Neural progenitor cell (in vitro differentiated cells): ENCODE measurements around the gene SH3GL1. TPM values are rescaled to one million over a fixed set of nuclear protein-coding genes. Genes with fewer than 3 reads are reported as not detected.
A peak's percentile ranks its signal among the peaks of the same experiment; 100 is the strongest.

Experiments used
- DNase-seq: peaks from one replicate; pipeline ENCODE4 v3.0.0-alpha.2; 2016; ENCODE audit warnings: low spot score
- H2AFZ ChIP-seq: fragments of 200-600 bp; sonication (generic); replicated peaks from 2 replicates; pipeline ENCODE4 v1.6.1; 2016; ENCODE audit warnings: antibody characterized with exemption
- H3F3A ChIP-seq: fragments of 200-600 bp; sonication (generic); 2 replicates; pipeline ENCODE4 v1.6.1; 2016; ENCODE audit warnings: antibody characterized with exemption, low read depth
- H3K27ac ChIP-seq: fragments of 200-600 bp; sonication (generic); 2 replicates; pipeline ENCODE4 v1.5.1; 2016; ENCODE audit warnings: mild to moderate bottlenecking
- H3K27me3 ChIP-seq: fragments of 200-600 bp; sonication (generic); 2 replicates; pipeline ENCODE4 v1.6.1; 2016; ENCODE audit warnings: mild to moderate bottlenecking, moderate library complexity
- H3K36me3 ChIP-seq: fragments of 200-600 bp; sonication (generic); 2 replicates; pipeline ENCODE4 v1.5.1; 2016
- H3K4me1 ChIP-seq: fragments of 200-600 bp; sonication (generic); 2 replicates; pipeline ENCODE4 v1.6.1; 2016; ENCODE audit warnings: mixed run types
- H3K4me2 ChIP-seq: fragments of 200-600 bp; sonication (generic); 2 replicates; pipeline ENCODE4 v1.6.1; 2016
- H3K4me3 ChIP-seq: fragments of 200-600 bp; sonication (generic); 2 replicates; pipeline ENCODE4 v1.5.1; 2016
- H3K79me2 ChIP-seq: fragments of 200-600 bp; sonication (generic); 2 replicates; pipeline ENCODE4 v1.6.1; 2016; ENCODE audit warnings: low read depth
- H3K9ac ChIP-seq: fragments of 200-600 bp; sonication (generic); 2 replicates; pipeline ENCODE4 v1.6.1; 2016
- H3K9me3 ChIP-seq: fragments of 200-600 bp; sonication (generic); 2 replicates; pipeline ENCODE4 v1.5.1; 2016; ENCODE audit warnings: low read depth
- H4K20me1 ChIP-seq: fragments of 200-600 bp; sonication (generic); 2 replicates; pipeline ENCODE4 v1.6.1; 2016; ENCODE audit warnings: low read depth
- H3K27ac Mint-ChIP-seq: 3 replicates; pipeline ENCODE4 v1.8.0; 2021; ENCODE audit warnings: mixed read lengths
- H3K27me3 Mint-ChIP-seq: 2 replicates; pipeline ENCODE4 v1.8.0; 2022; ENCODE audit warnings: low read depth, mild to moderate bottlenecking, inconsistent platforms, moderate library complexity, mixed read lengths; ENCODE audit not compliant: insufficient read depth
- H3K36me3 Mint-ChIP-seq: 3 replicates; pipeline ENCODE4 v1.8.0; 2021; ENCODE audit warnings: mixed read lengths
- H3K4me1 Mint-ChIP-seq: 3 replicates; pipeline ENCODE4 v1.8.0; 2021; ENCODE audit warnings: mixed read lengths
- H3K4me3 Mint-ChIP-seq: 3 replicates; pipeline ENCODE4 v1.8.0; 2021; ENCODE audit warnings: mild to moderate bottlenecking, moderate library complexity, mixed read lengths
- H3K9me3 Mint-ChIP-seq: 3 replicates; pipeline ENCODE4 v1.8.0; 2020; ENCODE audit warnings: mixed read lengths
- CTCF ChIP-seq: fragments of 200-600 bp; sonication (generic); IDR thresholded peaks from 2 replicates; pipeline ENCODE4 v1.5.1; 2017; ENCODE audit warnings: antibody characterized with exemption, mild to moderate bottlenecking
- EZH2 ChIP-seq: fragments of 200-600 bp; sonication (generic); IDR thresholded peaks from 2 replicates; pipeline ENCODE4 v1.6.1; 2017; ENCODE audit warnings: antibody characterized with exemption, mild to moderate bottlenecking, moderate library complexity
- EZH2phosphoT487 ChIP-seq: fragments of 200-600 bp; sonication (generic); IDR thresholded peaks from 2 replicates; pipeline ENCODE4 v1.6.1; 2017; ENCODE audit warnings: antibody characterized with exemption
- total RNA-seq: library from RNA; depleted of rRNA; stranded (reverse); fragments of >200 nt; gene quantifications from 2 replicates; pipeline ENCODE4 v1.2.3, GENCODE V29; 2015; ENCODE audit warnings: low replicate concordance

SH3GL1 gene
- total RNA-seq, 1 donor from 2014 or later = 25.3 TPM

GRCh38 chr19:4375164-4376027 lies 25.0 kb downstream of the SH3GL1 start:
- peak; percentile 74 for DNase-seq
- H3K4me3 ChIP-seq = no peak overlapping the region
- peaks cover 23% of the 10 kb centered on the region for H3K4me1 ChIP-seq
- H2AFZ ChIP-seq = no peak overlapping the region
- H3K9me3 Mint-ChIP-seq = no peaks in the 10 kb centered on the region
- H3K36me3 ChIP-seq = no peaks in the 10 kb centered on the region
- TF ChIP-seq EZH2phosphoT487 (no peak), CTCF (peak; percentile 57)
- no peak overlapping the region for H3K27ac ChIP-seq
- no peak overlapping the region for H3K9ac ChIP-seq
- no peaks in the 10 kb centered on the region for H3K9me3 ChIP-seq
- H3K4me3 Mint-ChIP-seq = peak overlapping the region; percentile 43
- peaks cover 94% of the 10 kb centered on the region for H4K20me1 ChIP-seq
- peaks cover 17% of the 10 kb centered on the region for H3F3A ChIP-seq
- no peak overlapping the region for H3K4me2 ChIP-seq
- peaks cover 50% of the 10 kb centered on the region for H3K79me2 ChIP-seq
- peak overlapping the region; percentile 94 for H3K27ac Mint-ChIP-seq
- no peaks in the 10 kb centered on the region for H3K27me3 ChIP-seq
- peaks cover 5% of the 10 kb centered on the region for H3K27me3 Mint-ChIP-seq
- peaks cover 2% of the 10 kb centered on the region for H3K36me3 Mint-ChIP-seq
- H3K4me1 Mint-ChIP-seq = peaks cover 45% of the 10 kb centered on the region

- H3K4me1 Mint-ChIP-seq = peaks cover 38% of the 10 kb centered on the region
Observed at GRCh38 chr19:4374498-4375163, 25.7 kb downstream of the SH3GL1 start.

More at GRCh38 chr19:4374498-4375163, 25.7 kb downstream of the SH3GL1 start:
- Histone ChIP-seq H2AFZ (no peak overlapping the region), H3K4me2 (no peak overlapping the region), H3F3A (peaks cover 19% of the 10 kb centered on the region), H3K4me1 (peaks cover 29% of the 10 kb centered on the region), H3K79me2 (peaks cover 51% of the 10 kb centered on the region), H3K9me3 (no peaks in the 10 kb centered on the region), H3K9ac (no peak overlapping the region), H3K27ac (no peak overlapping the region), H3K36me3 (no peaks in the 10 kb centered on the region), H3K4me3 (no peak overlapping the region), H4K20me1 (peaks cover 95% of the 10 kb centered on the region), H3K27me3 (no peaks in the 10 kb centered on the region)
- no peak overlapping the region for H3K27ac Mint-ChIP-seq
- DNase-seq = no peak
- H3K4me3 Mint-ChIP-seq = no peak overlapping the region
- H3K27me3 Mint-ChIP-seq = peaks cover 3% of the 10 kb centered on the region
- no peaks in the 10 kb centered on the region for H3K9me3 Mint-ChIP-seq
- TF ChIP-seq CTCF (no peak), EZH2 (no peak), EZH2phosphoT487 (no peak)
- H3K36me3 Mint-ChIP-seq = peaks cover 2% of the 10 kb centered on the region
